ENCODE results near the gene SLIT1.
A peak's percentile ranks its signal among the peaks of the same experiment; 100 is the strongest.

Gene SLIT1

GRCh38 chr10:97028126-97028831 is 157.5 kb downstream of the SLIT1 start:
- no peaks in the 10 kb centered on the region for H3K36me3 ChIP-seq (ENCODE audit: insufficient read depth, low read length)
- H3F3A ChIP-seq (ENCODE audit: insufficient read depth, low read length) = no peaks in the 10 kb centered on the region
- TF ChIP-seq CTCF (IDR thresholded peaks at IDR 0.05; ENCODE audit: low read length) = no peak
- no peak for TF ChIP-seq EZH2 (IDR thresholded peaks at IDR 0.05; ENCODE audit: borderline replicate concordance, low read length)
- no peak overlapping the region for H3K4me2 ChIP-seq (ENCODE audit: low read length)
- H3K4me1 ChIP-seq (ENCODE audit: insufficient read depth, low read length, severe bottlenecking) = peaks cover 12% of the 10 kb centered on the region
- H3K79me2 ChIP-seq (ENCODE audit: insufficient read depth, low read length) = no peaks in the 10 kb centered on the region
- no peak overlapping the region for H3K9ac ChIP-seq (ENCODE audit: low read length)
- H3K27ac ChIP-seq (ENCODE audit: low read depth, low read length, poor library complexity, severe bottlenecking) = no peak overlapping the region
- no peaks in the 10 kb centered on the region for H4K20me1 ChIP-seq (ENCODE audit: insufficient read depth, low read length)
- no peak overlapping the region for H2AFZ ChIP-seq (ENCODE audit: low read length)
- H3K4me3 ChIP-seq (ENCODE audit: low read depth, low read length, poor library complexity, severe bottlenecking) = no peak overlapping the region
- no peaks in the 10 kb centered on the region for H3K9me2 ChIP-seq (ENCODE audit: low read depth, low read length)
- H3K27me3 ChIP-seq (ENCODE audit: insufficient read depth, low read length) = no peaks in the 10 kb centered on the region
- no peaks in the 10 kb centered on the region for H3K9me3 ChIP-seq (ENCODE audit: low read length)

- TF ChIP-seq CTCF (IDR thresholded peaks at IDR 0.05; ENCODE audit: low read length) = peak; percentile 63
- no peak for TF ChIP-seq EZH2 (IDR thresholded peaks at IDR 0.05; ENCODE audit: borderline replicate concordance, low read length)
- Histone ChIP-seq H3K79me2 (ENCODE audit: insufficient read depth, low read length) (no peaks in the 10 kb centered on the region), H3K36me3 (ENCODE audit: insufficient read depth, low read length) (no peaks in the 10 kb centered on the region), H2AFZ (ENCODE audit: low read length) (no peak overlapping the region), H3K27me3 (ENCODE audit: insufficient read depth, low read length) (no peaks in the 10 kb centered on the region), H3K27ac (ENCODE audit: low read depth, low read length, poor library complexity, severe bottlenecking) (no peak overlapping the region), H3K4me1 (ENCODE audit: insufficient read depth, low read length, severe bottlenecking) (peaks cover 20% of the 10 kb centered on the region), H3F3A (ENCODE audit: insufficient read depth, low read length) (no peaks in the 10 kb centered on the region), H3K9me3 (ENCODE audit: low read length) (no peaks in the 10 kb centered on the region), H4K20me1 (ENCODE audit: insufficient read depth, low read length) (no peaks in the 10 kb centered on the region), H3K9ac (ENCODE audit: low read length) (no peak overlapping the region), H3K4me2 (ENCODE audit: low read length) (no peak overlapping the region), H3K4me3 (ENCODE audit: low read depth, low read length, poor library complexity, severe bottlenecking) (no peak overlapping the region), H3K9me2 (ENCODE audit: low read depth, low read length) (no peaks in the 10 kb centered on the region)
These were observed 160.0 kb downstream of the SLIT1 start for GRCh38 chr10:97025613-97026242.

- H3K4me2 ChIP-seq (ENCODE audit: low read length) = no peak overlapping the region
- no peak overlapping the region for H3K4me3 ChIP-seq (ENCODE audit: low read depth, low read length, poor library complexity, severe bottlenecking)
- H3K27ac ChIP-seq (ENCODE audit: low read depth, low read length, poor library complexity, severe bottlenecking) = peak overlapping the region; percentile 17
These were observed 161.3 kb downstream of the SLIT1 start for GRCh38 chr10:97024168-97025073.

More at GRCh38 chr10:97024168-97025073, 161.3 kb downstream of the SLIT1 start:
- H3K27me3 ChIP-seq (ENCODE audit: insufficient read depth, low read length) = no peaks in the 10 kb centered on the region
- H2AFZ ChIP-seq (ENCODE audit: low read length) = no peak overlapping the region
- no peaks in the 10 kb centered on the region for H3K79me2 ChIP-seq (ENCODE audit: insufficient read depth, low read length)
- H4K20me1 ChIP-seq (ENCODE audit: insufficient read depth, low read length) = no peaks in the 10 kb centered on the region
- H3K9me2 ChIP-seq (ENCODE audit: low read depth, low read length) = no peaks in the 10 kb centered on the region
- H3K36me3 ChIP-seq (ENCODE audit: insufficient read depth, low read length) = no peaks in the 10 kb centered on the region
- H3K4me1 ChIP-seq (ENCODE audit: insufficient read depth, low read length, severe bottlenecking) = peaks cover 20% of the 10 kb centered on the region
- H3F3A ChIP-seq (ENCODE audit: insufficient read depth, low read length) = no peaks in the 10 kb centered on the region
- no peaks in the 10 kb centered on the region for H3K9me3 ChIP-seq (ENCODE audit: low read length)
- H3K9ac ChIP-seq (ENCODE audit: low read length) = no peak overlapping the region
- TF ChIP-seq CTCF (IDR thresholded peaks at IDR 0.05; ENCODE audit: low read length) = no peak
- no peak for TF ChIP-seq EZH2 (IDR thresholded peaks at IDR 0.05; ENCODE audit: borderline replicate concordance, low read length)
